Hematopoietic multipotent progenitor cell treated with erythropoietin and hydrocortisone succinate and interleukin-3 and kit ligand, for 4 days (in vitro differentiated cells): ENCODE measurements around the gene PAM.
"Not testable (repeated sequence)": the region's sequence is repeated elsewhere in the genome, so short reads cannot be mapped to it uniquely, and the experiment has no call there.

ENCODE experiments used
- DNase-seq: peaks from one replicate; pipeline ENCODE4 v3.0.0-alpha.2; 2015

Gene PAM

DNA sequence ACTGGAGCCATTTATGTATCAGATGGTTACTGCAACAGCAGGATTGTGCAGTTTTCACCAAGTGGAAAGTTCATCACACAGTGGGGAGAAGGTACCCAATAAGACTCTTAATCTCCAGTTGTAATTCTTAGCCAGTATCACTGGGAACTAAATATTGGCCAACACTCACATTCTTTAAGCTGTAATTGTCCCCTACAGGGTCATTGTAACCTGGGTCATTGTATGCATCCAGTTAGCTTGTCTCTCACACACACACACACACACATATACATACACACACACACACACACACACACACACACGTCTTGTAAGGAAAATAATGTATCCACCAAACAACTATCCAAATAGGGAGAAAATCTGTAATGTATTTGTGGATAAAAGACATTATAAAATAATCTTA, 251.8 kb downstream of the PAM start:
- no peak for DNase-seq

DNA sequence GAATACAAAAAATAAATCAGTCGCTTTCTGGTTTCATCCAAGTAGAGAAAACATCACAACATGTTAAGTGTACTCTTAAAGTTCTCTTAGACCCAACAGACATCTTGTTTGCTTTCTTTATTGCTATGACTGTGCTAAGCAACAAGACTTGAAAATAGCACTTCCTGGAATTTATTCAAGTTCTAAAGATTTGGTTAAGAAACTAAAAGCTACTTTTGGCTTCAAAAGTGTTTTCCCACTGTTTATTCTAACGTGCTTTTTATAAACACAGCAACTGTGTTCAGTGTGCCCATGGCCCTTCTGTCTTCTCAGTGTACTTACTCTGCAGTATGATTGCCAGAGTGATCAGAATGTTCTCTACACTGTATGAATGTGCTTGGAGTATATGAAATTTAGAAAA, 255.1 kb downstream of the PAM start:
- DNase-seq = no peak

DNA sequence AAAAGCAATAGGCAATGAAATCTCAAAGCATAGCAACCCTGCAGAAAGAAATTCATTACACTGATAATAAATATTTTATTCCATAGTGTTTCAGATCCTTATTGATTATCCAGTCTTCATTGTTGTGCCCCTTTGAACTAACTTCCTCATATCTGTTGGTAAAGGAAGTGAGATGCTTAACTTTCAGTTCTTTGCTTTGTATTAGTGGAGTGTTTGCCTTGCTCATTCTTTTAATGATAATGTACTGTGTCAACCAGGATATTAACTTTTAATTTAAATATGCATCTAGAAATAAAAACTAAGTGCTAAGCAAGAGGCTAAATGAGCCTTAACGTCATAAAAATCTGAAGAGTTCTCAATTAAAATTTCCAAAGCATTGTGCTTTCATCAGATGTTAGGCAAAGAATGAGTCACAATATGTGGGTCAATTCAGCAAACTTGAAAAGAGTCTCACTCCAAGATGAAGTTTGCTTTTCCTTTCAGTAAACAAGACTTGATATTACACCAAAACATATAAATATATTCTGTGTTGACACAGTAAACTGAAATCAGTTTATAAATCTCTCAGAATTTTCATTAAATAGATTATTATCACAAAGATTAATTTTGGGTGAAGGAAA, 258.9 kb downstream of the PAM start:
- DNase-seq = no peak

DNA sequence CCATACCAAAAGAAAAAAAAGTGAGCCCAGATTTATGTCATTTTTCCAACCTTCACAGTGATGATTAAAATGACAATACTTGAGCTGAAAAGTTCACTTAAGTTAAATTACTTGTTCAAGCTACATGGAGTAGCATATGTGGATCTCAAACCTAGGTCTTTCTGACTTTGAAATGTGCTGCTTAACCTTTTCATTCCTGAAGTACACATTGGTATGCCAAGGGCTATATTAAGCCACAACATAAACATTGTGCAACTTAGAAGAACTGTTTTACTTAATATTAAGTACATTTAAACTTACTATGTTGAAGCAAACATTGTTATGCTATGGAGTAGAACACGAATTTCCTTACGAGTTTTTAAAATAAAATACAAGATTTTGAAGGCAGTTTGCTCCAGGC, 259.9 kb downstream of the PAM start:
- no peak for DNase-seq

DNA sequence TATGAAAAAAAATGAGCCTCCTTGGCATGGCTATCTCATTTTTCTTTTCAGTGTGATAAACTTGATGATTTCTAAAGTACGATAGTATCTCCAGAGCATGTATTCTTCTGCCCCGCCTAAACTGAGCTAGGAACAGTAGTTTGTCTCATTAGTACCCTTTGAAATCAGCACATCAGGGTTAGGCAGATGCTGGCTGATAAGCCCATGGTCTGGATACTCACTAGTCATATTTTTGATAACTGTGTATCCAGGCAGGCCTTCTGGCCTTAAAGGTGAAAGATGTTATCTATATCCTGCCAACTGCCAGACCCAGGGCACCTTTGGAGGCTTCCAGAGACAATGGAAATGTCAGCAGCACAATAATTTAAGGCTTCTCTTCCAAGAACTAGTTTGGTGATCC, 261.1 kb downstream of the PAM start:
- no peak for DNase-seq

DNA sequence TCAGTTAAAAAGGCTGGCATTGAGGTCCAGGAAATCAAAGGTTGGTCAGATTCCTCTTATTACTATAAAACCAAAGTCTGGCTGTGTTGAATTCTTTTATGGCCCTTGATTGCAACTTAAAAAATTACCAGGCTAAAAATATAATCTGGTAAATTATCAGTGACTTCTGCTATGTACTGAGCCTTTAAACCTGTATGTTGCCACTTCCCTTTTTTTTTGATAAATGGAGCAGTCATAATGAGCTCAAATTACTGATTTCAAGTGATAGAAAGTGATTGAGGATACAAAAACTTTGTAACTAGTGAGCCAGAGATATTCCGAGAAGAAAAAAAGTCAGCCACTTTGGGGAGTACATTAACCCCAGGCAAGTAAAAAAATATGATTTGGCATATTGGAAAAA, 264.7 kb downstream of the PAM start:
- DNase-seq = peak; percentile 39

DNA sequence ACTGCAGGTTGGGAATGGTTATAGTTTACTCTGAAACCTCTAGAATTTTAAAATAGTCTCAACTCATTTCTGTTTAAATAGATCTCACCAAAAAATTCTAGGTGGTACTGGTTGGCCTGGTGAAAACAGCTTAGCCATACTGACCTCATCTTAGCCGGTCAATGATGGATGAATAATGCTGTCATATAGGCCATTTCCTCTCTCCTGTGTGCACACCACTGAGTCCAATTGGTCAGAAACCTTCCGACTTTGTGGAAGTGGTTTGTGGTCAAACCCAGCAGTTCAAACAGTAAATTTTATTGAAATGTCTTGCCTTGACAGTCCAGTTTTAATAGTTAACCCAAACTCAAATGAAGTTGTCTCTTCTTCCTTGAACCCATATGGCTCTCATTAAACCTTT, 266.2 kb downstream of the PAM start:
- DNase-seq = peak; percentile 54

DNA sequence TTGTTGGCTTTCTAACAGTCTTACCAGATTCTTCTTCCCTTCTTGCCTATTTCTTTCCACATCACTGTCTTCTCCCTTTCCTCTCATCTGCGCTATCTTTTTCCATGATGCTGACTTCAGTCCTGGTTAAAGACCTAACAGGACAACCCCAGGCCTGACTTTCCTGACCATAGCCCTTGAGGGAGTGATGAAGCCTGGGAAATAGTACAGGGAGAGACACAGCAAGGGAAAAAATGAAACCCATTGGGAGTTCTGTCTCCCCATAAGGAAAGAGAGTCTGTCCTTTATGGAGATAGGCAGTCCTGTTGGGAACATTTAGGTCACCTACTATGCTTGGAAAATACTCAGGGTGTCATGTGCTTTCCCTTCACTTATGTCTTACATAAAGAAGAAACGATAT, 272.2 kb downstream of the PAM start:
- DNase-seq = no peak

DNA sequence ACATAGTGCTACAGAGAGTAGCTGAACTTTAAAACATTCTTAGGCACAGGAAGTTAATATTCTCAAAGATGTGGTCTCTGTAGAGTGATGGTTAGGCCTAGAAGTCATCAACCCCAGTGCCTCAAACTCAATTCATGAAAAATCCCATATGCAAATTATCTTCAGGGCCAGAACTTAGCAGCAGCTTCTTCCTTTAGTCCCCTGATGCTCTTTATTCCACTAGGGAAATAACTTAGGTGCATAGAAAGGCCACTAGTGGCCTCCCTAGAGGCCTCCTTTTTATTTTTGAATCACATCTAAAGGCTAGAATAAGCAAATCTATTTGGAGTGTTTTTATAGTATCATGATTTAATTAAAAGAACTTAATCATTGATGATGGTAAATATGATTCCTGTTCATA, 276.5 kb downstream of the PAM start:
- DNase-seq = peak; percentile 34

DNA sequence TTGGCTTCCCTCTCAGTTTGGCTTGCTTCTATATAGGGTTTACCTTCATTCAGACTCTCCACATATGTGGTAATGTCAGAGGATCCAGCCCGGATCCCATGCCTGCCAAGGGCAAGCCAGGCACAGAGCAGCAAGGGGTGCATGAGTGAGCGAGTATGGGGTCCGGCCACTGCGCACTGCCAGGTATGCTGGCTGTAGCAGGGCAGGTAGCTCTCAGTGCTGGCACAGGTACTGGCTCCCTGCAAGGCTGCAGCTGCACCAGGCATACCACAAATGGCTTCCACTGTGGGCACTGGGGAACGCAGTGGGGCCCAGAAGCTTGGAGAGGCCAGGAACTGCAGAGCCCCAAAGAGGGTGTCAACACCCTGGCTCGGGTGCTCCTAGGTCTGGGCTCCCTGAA, 278.6 kb downstream of the PAM start:
- no peak for DNase-seq

DNA sequence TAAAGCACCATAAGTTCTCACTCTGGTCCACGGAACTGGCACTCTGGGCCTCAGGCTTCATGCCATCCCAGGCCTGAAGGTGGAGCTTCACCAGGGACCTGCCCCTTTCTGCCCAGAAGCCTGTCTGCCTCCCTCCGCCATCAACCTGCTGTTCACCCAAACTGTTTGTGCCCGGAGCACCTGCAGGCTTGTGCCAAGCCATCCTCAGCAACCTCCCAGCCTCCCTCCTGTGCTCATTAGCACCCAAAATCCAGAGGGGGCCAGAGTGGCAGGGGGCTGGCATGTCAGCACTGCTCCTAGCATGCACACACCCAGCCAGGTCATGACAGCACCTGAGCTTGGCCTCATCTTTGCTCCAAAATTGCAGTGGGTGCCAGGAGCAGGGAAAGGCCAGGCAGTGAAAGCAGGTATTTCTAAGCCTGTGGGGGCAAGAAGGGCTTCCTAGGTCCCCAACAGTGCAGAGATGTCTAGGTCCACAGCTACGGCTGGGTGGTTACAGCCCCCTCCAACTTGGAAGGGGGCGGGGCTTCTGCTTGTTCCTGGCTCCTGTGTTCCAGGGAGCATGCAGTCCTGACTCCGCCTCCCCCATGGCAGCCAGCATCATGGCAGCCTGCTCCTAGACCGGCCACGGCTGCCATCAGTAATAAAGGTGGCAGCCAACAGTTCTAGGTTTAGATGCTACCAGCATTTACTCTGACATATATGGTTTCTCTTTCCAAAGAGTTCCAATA, 279.7 kb downstream of the PAM start:
- DNase-seq = no peak

DNA sequence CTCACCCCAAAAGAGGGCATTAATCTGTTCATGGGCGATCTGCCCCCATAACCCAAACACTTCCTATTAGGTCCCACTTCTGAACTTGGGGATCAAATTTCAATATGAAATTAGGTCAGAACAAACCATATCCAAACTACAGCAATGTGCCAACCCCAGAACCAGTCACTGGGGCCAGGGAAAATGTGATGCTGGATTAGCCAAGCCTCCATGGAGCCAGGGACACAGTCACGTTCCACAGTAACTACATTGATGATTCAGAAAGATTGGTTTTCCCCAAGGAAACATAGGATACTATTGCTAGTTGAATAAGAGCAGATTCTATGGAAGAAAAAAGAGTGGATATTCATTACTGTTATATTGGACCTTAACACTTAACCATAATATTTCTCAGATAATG, 280.6 kb downstream of the PAM start:
- no peak for DNase-seq

DNA sequence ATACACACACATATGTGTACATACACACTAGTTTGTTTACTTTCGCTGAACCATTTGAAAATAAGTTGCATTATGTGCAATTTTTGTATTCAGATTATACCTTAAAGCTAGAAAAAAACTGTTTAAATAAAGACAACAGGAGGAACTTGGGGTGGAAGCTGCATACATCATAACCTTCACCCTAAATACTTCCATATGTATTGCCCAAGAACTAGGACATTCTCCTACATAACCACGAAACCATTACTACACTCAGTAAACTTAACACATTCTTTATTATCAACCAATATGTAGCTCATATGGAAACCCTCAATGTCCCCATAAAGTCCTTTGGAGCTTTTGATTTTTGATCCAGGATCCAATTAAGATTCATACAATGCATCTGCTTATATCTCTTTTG, 281.5 kb downstream of the PAM start:
- DNase-seq = no peak

DNA sequence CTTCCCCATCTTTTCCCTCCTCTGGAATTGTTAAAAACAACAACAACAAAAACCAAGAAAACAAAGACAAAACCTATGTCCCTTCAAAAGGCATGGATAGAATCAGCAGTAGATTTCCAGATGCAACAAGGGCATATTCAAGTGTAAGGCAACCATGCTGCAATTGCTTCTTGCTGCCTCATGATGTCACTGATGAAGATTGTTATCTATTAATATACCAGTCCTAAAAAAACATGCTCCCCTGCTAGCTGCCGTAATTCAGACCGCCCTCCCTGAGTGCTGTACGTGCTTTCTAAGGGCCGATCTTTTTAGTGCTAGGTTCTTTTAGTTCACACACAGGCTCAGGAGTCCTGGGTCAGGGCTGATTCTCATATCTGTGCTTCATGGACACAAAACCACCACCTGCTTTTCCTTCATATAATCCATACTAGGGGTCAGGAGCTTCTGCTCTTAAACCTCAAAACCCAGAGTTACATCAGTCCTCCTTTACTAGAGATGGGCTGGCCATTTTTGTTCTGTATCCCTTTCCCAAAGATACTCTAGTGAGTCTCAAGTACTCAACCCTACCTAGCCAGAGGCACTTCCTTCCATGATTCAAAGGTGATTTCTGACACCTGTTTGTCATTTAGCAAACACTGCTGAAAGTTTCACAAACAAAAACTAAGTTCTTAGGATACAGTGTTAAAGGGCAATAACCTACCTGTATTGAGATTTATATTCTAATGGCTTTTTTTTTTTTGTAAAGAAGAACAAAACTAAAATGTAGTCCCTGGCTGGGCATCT, 282.8 kb downstream of the PAM start:
- no peak for DNase-seq

DNA sequence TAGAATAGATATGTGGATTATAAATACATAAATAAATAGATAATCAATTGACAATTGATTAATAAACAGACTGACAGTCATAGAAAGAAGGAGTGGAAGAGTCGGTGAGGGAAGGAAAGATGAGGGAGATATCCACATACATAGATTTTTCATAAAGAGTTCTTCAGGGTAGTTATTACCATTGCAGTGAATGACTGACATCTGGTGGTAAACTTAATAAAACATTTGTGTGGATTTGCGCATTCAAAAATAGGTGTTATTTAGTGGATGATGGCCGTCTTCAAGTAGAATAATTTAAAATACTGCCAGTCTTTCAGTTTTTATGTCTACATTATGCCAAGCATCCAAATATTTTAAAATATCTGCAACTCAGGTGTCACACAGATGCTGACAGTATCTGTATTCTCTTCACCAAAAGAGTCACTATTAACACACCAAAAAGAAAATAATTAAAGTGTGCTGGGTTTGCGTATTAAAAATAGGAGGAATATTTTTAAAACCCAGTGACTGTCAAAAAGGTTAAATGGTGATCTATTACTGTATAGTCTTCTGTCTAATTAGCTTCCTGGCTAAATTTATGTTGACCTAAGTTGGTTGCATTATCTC, 286.1 kb downstream of the PAM start:
- peak; percentile 76 for DNase-seq

DNA sequence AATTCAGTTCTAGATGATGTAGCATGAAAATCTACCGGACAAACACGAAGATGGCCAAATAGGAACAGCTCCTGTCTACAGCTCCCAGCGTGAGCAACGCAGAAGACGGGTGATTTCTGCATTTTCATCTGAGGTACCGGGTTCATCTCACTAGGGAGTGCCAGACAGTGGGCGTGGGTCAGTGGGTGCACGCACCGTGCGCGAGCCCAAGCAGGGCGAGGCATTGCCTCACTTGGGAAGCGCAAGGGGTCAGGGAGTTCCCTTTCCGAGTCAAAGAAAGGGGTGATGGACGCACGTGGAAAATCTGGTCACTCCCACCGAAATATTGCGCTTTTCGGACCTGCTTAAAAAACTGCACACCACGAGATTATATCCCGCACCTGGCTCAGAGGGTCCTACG, 291.6 kb downstream of the PAM start:
- not testable (repeated sequence) for DNase-seq

DNA sequence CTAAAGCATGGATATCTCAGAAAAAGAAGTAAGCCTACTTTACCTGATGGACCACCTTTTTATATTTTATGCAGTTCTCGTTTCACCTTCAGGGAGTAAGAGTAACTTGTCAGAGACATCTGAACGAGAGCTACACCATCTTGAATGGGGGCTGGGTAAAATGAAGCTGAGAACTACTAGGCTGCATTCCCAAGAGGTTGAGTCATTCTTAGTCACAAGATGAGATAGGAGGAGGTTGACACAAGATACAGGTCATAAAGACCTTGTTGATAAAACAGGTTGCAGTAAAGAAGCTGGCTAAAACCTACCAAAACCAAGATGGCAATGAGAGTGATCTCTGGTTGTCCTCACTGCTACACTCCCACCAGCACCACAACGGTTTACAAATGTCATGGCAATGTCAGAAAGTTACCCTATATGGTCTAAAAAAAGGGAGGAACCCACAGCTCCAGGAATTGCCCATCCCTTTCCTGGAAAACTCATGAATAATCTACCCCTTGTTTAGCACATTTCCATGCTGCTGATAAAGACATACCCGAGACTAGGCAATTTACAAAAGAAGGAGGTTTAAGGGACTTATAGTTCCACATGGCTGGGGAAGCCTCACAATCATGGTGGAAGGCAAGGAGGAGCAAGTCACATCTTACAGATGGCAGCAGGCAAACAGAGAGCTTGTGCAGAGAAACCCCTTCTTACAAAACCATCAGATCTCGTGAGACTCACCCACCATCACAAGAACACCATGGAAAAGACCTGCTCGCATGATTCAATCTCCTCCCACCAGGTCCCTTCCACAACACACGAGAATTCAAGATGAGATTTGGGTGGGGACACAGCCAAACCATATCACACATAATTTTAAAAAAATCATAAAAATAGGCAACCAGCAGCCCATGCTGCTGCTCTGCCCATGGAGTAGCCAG, 302.4 kb downstream of the PAM start:
- DNase-seq = peak; percentile 14

DNA sequence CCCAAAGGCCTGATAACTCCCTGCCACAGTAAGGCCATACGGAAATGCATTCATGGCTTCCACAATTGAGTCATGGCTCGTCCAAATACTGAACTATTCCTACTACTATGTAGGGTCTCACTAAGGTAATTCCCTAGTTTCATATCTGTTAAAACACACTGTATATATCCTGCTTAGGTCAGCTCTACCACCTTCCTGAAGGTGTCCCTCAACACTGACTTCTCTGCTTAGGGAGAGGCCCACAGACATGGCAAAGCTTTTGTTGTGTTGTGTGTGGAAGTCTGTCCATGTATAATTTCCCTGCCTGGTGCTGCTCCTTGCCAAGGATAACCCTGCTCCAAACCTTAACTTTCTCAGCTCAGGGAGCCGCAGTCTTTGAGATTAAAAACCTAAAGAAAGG, 304.4 kb downstream of the PAM start:
- no peak for DNase-seq

DNA sequence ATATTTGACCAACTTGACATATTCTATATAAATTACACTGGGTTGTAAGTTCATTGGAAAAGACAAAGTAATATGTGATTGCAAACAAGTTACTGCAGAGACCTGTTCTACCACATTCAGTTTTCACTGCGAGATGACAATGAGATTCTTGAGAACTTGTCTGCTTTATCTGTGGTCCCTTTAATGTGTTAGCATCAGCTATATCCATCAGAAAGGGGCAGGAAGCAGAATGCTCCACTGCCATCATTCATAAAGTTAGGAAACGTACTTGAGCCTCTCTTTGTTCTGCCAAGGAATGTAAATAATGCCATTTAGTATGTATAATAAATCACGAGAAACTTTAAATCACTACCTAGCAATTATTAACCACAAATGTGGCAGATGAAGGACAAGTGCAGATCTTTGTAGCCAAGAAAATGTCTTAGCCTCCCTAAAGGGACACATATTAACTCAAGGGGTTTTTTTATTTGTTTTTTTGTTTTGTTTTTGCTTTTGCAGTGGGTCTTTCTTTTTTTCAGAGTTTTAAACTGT, 305.4 kb downstream of the PAM start:
- no peak for DNase-seq

DNA sequence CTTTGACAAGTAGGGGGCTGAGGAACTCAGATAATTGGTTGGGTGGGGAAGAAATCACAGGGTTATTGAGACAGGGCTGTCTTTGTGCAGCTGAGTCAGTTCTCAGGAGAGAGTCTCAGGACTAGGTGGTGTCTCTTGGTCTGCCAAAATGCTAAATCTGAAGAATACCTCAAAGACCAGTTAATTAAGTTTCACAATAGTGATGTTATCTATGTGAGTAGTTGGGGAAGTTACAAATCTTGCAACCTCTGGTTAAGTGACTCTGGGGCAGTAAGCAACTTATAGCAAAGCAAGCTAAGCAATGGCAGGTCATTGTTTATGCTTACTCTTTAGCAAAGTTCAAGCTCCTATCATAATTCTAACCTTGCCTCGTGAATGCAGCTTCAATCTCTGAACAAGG, 311.2 kb downstream of the PAM start:
- peak; percentile 70 for DNase-seq

DNA sequence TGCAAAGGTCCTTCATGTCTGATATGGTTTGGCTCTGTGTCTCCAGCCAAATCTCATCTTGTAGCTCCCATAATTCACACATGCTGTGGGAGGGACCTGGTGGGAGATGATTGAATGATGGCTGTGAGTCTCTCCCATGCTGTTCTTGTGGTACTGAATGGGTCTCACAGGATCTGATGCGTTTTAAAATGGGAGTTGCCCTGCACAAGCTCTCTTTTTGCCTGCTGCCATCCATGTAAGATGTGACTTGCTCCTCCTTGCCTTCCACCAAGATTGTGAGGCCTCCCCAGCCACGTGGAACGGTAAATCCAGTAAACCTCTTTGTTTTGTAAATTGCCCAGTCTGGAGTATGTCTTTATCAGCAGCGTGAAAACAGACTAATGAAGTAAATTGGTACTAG, 318.4 kb downstream of the PAM start:
- DNase-seq = not testable (repeated sequence)

DNA sequence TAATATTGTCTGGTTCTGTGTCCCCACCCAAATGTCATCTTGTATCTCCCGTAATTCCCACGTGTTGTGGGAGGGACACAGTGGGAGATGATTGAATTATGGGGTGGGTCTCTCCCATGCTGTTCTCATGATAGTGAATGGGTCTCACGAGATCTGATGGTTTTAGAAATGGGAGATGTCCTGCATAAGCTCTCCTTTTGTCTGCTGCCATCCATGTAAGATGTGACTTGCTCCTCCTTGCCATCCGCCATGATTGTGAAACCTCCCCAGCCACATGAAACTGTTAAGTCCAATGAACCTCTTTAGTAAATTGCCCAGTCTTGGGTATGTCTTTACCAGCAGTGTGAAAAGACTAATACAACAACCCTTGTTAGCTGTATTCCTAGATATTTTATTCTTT, 320.3 kb downstream of the PAM start:
- DNase-seq = no peak
